ENCODE measurements around the gene WASHC4.

Gene WASHC4

DNA sequence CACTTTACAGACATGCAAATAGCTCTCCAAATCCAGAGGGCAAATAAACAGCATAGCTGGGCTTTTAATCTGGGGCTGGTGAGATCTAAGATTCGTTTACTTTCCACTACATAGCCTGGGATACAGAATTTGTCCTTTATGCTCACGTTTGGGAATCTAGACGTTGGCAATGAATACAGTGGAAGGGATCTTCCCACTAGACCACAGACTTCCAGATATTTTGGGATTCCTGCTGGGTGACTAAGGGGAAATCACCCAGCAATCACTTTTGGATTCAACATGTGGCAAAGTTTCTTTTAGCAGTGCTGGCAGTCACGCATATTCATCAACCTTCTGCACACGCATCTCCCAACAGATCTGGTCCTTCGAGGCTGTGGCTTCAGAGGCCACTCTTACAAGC is 104.9 kb downstream of the WASHC4 start:
- no peak for DNase-seq

DNA sequence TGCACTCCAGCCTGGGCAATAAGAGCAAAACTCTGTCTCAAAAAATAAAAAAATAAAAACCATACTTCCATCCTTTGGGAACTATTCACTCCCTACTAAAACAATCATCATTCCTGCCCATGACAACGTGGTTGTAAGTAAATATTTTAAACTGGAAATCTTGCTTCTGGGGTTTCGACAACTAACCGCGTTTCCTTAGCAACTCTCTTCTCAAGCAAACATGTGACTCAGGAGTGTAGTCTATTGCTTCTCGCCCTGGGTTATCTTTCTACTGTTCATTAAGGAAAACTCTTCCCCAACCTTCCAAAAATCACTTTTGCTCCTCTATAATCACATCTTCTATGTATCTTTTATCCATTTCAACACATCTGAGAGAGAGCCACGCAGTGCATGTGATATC is 106.6 kb downstream of the WASHC4 start:
- no peak for DNase-seq

GRCh38 chr12:105214670-105215375 is 107.3 kb downstream of the WASHC4 start:
- no peak for DNase-seq

GRCh38 chr12:105218434-105218833 is 110.9 kb downstream of the WASHC4 start:
- DNase-seq: no peak
